Progenitor cell of endocrine pancreas (in vitro differentiated cells): Measurements from ENCODE around the gene CLCN4. TPM values are rescaled to one million over a fixed set of nuclear protein-coding genes. Genes with fewer than 3 reads are reported as not detected.

ENCODE experiments used
- DNase-seq: peaks from one replicate; pipeline ENCODE4 v3.0.0; 2021; ENCODE audit warnings: low spot score; ENCODE audit not compliant: unreplicated experiment
- H3K27ac Mint-ChIP-seq: 2 replicates; pipeline ENCODE4 v1.8.0; 2021; ENCODE audit warnings: mild to moderate bottlenecking, moderate library complexity, mixed read lengths
- H3K27me3 Mint-ChIP-seq: 2 replicates; pipeline ENCODE4 v1.8.0; 2021; ENCODE audit warnings: mixed read lengths
- H3K36me3 Mint-ChIP-seq: 2 replicates; pipeline ENCODE4 v1.8.0; 2022; ENCODE audit warnings: mixed read lengths; ENCODE audit not compliant: insufficient read depth
- H3K4me1 Mint-ChIP-seq: 2 replicates; pipeline ENCODE4 v1.8.0; 2021; ENCODE audit warnings: low read depth, mixed read lengths
- H3K4me3 Mint-ChIP-seq: 2 replicates; pipeline ENCODE4 v1.8.0; 2021; ENCODE audit warnings: low read depth, mild to moderate bottlenecking, moderate library complexity, mixed read lengths
- H3K9me3 Mint-ChIP-seq: 2 replicates; pipeline ENCODE4 v1.8.0; 2021; ENCODE audit warnings: low read depth, mixed read lengths
- CTCF ChIP-seq: fragments of 200-600 bp; sonication (generic); IDR thresholded peaks from one replicate; pipeline ENCODE4 v1.5.0; 2021; ENCODE audit warnings: antibody characterized with exemption, mild to moderate bottlenecking; ENCODE audit not compliant: unreplicated experiment
- total RNA-seq: library from RNA; stranded (reverse); gene quantifications from 2 replicates; pipeline ENCODE4 v1.2.1, GENCODE V29; 2021

The CLCN4 gene
- total RNA-seq, 1 donor from 2014 or later, result 15.2 TPM

DNA sequence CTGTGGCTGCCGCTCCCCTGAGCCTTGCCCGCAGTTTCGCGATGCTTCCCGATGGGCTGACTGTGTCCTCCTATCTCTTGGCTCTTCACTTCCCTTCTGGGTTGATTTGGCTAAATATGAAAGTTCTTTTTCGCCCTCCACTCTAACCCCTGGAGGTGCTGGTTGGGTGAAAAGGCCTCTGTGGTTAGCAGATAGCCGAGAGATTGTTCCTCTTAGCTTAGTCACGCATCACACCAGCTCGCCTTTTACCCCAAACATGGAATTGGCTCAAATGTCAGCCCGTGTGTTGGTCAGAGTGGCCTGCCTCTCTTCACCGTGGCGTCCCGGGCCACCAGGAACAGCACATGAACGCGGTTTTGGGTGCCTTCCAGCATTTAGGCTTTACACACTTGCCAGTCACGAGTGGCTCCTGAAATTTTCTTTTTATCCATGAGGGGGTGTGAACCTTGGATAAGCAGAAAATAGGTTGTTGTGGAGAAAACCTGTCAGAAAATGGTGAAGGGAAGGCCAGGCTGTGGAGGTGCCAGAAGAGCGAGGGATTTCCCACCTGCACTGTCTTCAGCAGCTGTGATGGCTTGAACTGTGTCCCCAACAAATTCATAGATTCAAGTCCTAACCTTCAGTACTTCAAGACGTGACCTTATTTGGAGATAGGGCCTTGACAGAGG, 8.9 kb downstream of the CLCN4 start:
- Mint-ChIP-seq H3K4me1 (peaks cover 3% of the 10 kb centered on the region), H3K27ac (no peak overlapping the region), H3K4me3 (no peak overlapping the region), H3K36me3 (peaks cover 3% of the 10 kb centered on the region), H3K9me3 (peaks cover 20% of the 10 kb centered on the region), H3K27me3 (no peaks in the 10 kb centered on the region)
- no peak for DNase-seq
- no peak for TF ChIP-seq CTCF

GRCh38 chrX:10166248-10166716, 9.5 kb downstream of the CLCN4 start:
- Mint-ChIP-seq H3K9me3 (peaks cover 20% of the 10 kb centered on the region), H3K36me3 (peaks cover 3% of the 10 kb centered on the region), H3K27me3 (no peaks in the 10 kb centered on the region), H3K27ac (no peak overlapping the region), H3K4me3 (no peak overlapping the region), H3K4me1 (peaks cover 3% of the 10 kb centered on the region)
- TF ChIP-seq CTCF, result no peak
- DNase-seq, result no peak

DNA sequence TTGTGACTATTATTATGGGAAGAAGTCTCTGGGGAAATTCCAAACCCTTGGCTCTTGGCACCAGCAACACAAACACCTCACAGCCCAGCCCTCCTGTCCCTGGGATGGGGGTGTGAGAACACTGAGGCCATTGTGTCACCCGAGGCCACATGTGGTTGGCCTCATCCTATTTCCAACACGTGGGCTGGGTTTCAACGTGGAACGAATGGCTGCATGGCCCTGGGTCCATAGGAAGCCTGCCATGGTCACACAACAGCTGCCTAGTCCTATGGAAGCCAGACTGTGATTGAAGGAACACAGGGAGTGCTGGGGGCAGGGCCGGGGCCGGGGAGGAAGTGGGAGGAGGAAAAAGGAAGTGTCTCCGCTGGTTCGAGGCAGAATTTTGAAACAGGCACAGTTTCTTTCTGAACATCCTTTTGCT, 10.0 kb downstream of the CLCN4 start:
- no peak for DNase-seq
- Mint-ChIP-seq H3K27ac (no peak overlapping the region), H3K4me1 (peaks cover 3% of the 10 kb centered on the region), H3K27me3 (no peaks in the 10 kb centered on the region), H3K4me3 (no peak overlapping the region), H3K36me3 (peaks cover 3% of the 10 kb centered on the region), H3K9me3 (peaks cover 20% of the 10 kb centered on the region)
- no peak for TF ChIP-seq CTCF

- peaks cover 19% of the 10 kb centered on the region for H3K9me3 Mint-ChIP-seq
- no peak overlapping the region for H3K27ac Mint-ChIP-seq
- no peak overlapping the region for H3K4me3 Mint-ChIP-seq
- no peaks in the 10 kb centered on the region for H3K27me3 Mint-ChIP-seq
- DNase-seq, result no peak
- H3K4me1 Mint-ChIP-seq, result peaks cover 5% of the 10 kb centered on the region
- H3K36me3 Mint-ChIP-seq, result peaks cover 5% of the 10 kb centered on the region
- TF ChIP-seq CTCF, result no peak
Observed at GRCh38 chrX:10167573-10167972, 10.8 kb downstream of the CLCN4 start.

DNA sequence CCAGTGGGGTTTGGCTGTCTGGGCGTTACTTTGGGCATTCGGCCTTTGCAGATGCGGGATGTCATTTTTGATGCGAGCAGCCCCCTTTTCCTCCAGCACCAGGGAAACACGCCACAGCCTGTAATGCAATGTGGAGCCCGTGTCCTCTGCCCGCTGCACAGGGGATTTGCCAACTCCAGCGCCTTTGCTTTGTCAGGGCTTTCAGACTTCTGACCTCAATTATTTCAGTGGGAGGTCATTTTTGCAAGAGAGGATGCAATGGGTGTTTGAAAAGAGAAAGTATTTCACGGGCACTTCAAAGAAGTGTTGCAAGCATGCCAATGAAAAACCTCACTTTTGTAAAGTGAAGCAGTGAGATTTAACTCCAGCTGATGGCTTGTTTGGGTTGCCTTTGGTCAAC, 11.5 kb downstream of the CLCN4 start:
- Mint-ChIP-seq H3K27ac (no peak overlapping the region), H3K4me1 (peaks cover 5% of the 10 kb centered on the region), H3K36me3 (peaks cover 5% of the 10 kb centered on the region), H3K9me3 (peaks cover 19% of the 10 kb centered on the region), H3K27me3 (no peaks in the 10 kb centered on the region), H3K4me3 (no peak overlapping the region)
- no peak for DNase-seq
- TF ChIP-seq CTCF, result no peak
